ENCODE results near the gene UXT.
A peak's percentile ranks its signal among the peaks of the same experiment; 100 is the strongest.

Gene UXT

DNA sequence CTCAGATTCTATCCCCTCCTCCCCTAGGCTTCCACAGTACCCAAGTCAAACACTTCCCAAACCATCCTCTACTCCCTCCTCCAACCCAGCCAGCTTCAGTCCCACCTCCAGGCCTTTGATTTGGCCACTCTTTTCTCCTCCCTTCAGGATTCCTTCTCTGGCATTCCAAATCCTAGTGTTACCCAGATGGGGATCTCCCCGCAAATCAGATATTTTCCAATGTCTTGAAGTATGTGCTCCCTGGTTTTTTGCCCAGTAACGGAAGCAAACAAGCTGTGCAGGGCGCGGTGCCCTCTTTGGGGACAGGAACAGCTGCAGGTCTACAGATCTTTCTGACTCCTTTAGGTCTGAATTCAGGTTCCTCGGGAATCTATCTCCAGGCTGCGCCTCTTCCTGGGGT, 37.1 kb downstream of the UXT start:
- no peak for DNase-seq (ENCODE audit: low read depth, low spot score)
- ChIA-PET POLR2A (no interaction called here), CTCF (no interaction called here)
- no peak overlapping the region for H3K4me3 ChIP-seq (ENCODE audit: low read depth, low read length)
- TF ChIP-seq, protein P1, sequence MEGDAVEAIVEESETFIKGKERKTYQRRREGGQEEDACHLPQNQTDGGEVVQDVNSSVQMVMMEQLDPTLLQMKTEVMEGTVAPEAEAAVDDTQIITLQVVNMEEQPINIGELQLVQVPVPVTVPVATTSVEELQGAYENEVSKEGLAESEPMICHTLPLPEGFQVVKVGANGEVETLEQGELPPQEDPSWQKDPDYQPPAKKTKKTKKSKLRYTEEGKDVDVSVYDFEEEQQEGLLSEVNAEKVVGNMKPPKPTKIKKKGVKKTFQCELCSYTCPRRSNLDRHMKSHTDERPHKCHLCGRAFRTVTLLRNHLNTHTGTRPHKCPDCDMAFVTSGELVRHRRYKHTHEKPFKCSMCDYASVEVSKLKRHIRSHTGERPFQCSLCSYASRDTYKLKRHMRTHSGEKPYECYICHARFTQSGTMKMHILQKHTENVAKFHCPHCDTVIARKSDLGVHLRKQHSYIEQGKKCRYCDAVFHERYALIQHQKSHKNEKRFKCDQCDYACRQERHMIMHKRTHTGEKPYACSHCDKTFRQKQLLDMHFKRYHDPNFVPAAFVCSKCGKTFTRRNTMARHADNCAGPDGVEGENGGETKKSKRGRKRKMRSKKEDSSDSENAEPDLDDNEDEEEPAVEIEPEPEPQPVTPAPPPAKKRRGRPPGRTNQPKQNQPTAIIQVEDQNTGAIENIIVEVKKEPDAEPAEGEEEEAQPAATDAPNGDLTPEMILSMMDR (IDR thresholded peaks at IDR 0.05; ENCODE audit: insufficient read depth, low read length, missing control alignments) = no peak

DNA sequence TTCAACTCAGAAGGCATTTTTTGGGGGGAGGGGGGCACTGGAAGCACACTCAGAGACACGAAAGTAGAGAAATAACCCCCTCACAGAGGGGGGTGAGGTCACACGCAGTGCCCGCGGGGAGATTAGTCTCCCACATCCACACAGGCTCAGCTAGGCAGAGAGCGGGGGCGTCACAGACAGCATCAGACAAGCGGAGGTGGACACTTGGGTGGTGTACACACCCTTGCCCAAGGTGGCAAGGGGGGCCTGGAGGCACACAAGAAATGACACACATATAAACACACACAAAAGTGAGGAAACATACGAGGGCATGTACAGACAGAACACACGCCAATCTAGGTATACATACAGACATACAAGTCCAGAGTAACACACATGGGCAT, 38.7 kb downstream of the UXT start:
- DNase-seq (ENCODE audit: low read depth, low spot score) = no peak
- TF ChIP-seq, protein P1 (IDR thresholded peaks at IDR 0.05; ENCODE audit: insufficient read depth, low read length, missing control alignments) = no peak
- ChIA-PET CTCF (no interaction called here), POLR2A (no interaction called here)
- H3K4me3 ChIP-seq (ENCODE audit: low read depth, low read length) = no peak overlapping the region

DNA sequence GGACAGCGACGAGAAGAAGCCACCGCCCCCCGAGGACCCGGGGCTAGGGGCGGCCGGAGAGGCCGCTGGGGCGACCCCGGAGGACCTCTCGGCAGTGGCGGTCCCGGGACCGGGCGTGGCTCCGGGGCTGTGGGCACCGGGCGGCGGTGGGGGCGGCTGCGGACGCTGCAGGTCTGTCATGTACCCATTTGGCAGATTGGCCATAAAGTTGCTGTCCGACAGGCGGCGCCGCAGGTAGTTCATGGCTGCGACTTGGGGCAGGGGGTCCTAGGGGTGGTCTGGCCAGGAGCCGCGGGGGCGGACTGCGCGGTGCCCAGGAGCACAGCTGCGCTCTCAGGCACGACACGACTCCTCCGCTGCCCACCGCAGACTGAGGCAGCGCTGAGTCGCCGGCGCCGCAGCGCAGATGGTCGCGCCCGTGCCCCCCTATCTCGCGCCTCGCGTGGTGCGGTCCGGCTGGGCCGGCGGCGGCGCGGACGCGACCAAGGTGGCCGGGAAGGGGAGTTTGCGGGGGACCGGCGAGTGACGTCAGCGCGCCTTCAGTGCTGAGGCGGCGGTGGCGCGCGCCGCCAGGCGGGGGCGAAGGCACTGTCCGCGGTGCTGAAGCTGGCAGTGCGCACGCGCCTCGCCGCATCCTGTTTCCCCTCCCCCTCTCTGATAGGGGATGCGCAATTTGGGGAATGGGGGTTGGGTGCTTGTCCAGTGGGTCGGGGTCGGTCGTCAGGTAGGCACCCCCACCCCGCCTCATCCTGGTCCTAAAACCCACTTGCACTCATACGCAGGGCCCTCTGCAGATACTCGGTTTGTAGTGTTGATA, 39.3 kb downstream of the UXT start, which contains the start of gene SYN1:
SYN1 (minus strand) TSS at position 372 of the 817 bp plus-strand sequence; CDS start at position 243, 129 bp downstream.
- TF ChIP-seq, protein P1 (IDR thresholded peaks at IDR 0.05; ENCODE audit: insufficient read depth, low read length, missing control alignments) = peak; percentile 6
- peak within 1 kb of the TSS; percentile 51 for H3K4me3 ChIP-seq (ENCODE audit: low read depth, low read length)
- ChIA-PET CTCF (no interaction called here), POLR2A (no interaction called here)
- DNase-seq (ENCODE audit: low read depth, low spot score) = no peak

DNA sequence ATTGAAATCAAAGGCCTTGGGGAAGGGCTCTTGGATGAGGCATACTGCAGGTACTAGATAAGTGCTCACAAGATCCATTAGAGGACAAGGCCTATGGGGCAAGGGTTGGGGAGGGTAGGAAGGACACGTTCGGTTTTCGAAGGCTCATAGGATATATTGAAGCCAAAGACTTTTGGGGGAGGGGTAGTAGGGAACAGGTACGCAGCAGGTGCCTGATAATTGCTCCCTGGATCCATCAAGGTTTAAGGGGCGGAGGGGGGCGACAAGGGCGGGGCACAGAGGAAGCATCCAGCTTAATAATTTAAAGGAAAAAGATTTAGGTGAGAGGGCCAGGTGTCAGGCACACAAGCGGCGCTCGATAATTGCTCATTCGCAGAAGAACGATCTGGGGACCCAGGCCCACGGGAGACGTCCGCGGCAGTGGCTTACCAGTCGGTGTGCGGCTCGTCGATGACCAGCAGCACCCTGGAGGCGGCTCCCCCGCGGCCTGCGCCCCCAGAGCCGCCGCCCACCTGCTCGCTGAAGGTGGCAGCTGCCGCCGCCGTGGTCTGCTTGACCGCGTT, 40.0 kb downstream of the UXT start:
- no peak overlapping the region for H3K4me3 ChIP-seq (ENCODE audit: low read depth, low read length)
- CTCF ChIA-PET = interaction anchor here (0.6 kb wide), 1 partner anchor 21 kb away, joined by 3 read pairs; no protein-coding TSS in a partner anchor
- TF ChIP-seq, protein P1 (IDR thresholded peaks at IDR 0.05; ENCODE audit: insufficient read depth, low read length, missing control alignments) = no peak
- DNase-seq (ENCODE audit: low read depth, low spot score) = no peak
- POLR2A ChIA-PET = no interaction called here

DNA sequence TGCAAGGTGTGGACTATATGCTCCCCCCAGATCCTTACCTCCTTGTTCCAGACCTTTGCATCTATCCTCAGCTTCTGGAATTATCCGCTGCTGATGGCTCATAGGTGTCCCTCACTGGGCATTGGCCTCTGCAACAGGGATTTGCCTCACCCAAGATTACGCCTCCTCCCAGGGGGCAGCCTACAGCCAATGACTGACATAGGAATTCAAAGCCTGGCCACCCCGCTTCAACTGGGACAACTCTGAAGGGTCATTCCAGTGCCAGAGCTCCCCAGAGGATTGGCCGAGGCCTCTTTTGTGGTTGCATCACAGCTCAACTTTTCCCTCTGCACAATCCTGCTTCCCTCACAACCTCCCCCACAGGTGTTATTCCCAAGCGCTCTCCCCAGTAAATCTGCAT, 44.4 kb downstream of the UXT start:
- TF ChIP-seq, protein P1 (IDR thresholded peaks at IDR 0.05; ENCODE audit: insufficient read depth, low read length, missing control alignments) = no peak

DNA sequence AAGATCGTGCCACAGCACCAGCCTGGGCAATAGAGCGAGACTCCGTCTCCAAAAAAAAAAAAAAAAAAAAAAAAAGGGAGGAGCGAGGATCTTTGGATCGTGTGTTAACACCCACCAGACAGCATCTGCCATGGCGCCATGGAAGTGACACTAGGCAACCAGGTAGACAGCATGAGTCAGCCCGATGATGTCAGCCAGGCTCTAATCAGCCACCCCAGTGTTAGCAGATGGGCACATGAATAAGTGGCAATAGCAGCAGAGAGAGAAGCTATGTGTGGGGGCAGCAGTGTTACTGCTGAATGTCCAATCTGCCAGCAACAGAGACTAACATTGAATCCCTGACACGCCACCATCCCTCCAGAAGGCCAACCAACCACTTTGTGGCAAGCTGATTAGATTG, 45.9 kb downstream of the UXT start:
- no peak overlapping the region for H3K4me3 ChIP-seq (ENCODE audit: low read depth, low read length)
- TF ChIP-seq, protein P1 (IDR thresholded peaks at IDR 0.05; ENCODE audit: insufficient read depth, low read length, missing control alignments) = no peak
- ChIA-PET CTCF (interaction anchor here (1.3 kb wide), 1 partner anchor 72 kb away, joined by 3 read pairs; no protein-coding TSS in a partner anchor), POLR2A (no interaction called here)
- no peak for DNase-seq (ENCODE audit: low read depth, low spot score)

More for the DNA sequence above, 44.4 kb downstream of the UXT start:
- POLR2A ChIA-PET = no interaction called here
- H3K4me3 ChIP-seq (ENCODE audit: low read depth, low read length) = no peak overlapping the region
- DNase-seq (ENCODE audit: low read depth, low spot score) = no peak
- CTCF ChIA-PET = no interaction called here
